Right hindlimb (tissue), 1 donor: ENCODE data around the gene CREBBP.

Experiments
- DNase-seq: peaks from one replicate; pipeline ENCODE4 v3.0.0-alpha.2; 2018

CREBBP gene

GRCh38 chr16:3822366-3823045 is 58.0 kb downstream of the CREBBP start:
- no peak for DNase-seq

- DNase-seq: no peak
Observed at GRCh38 chr16:3821184-3821583, 59.3 kb downstream of the CREBBP start.

- DNase-seq: peak; percentile 39
Observed at GRCh38 chr16:3819746-3820724, 60.5 kb downstream of the CREBBP start.

GRCh38 chr16:3819175-3819527 is 61.4 kb downstream of the CREBBP start:
- DNase-seq: no peak

DNA sequence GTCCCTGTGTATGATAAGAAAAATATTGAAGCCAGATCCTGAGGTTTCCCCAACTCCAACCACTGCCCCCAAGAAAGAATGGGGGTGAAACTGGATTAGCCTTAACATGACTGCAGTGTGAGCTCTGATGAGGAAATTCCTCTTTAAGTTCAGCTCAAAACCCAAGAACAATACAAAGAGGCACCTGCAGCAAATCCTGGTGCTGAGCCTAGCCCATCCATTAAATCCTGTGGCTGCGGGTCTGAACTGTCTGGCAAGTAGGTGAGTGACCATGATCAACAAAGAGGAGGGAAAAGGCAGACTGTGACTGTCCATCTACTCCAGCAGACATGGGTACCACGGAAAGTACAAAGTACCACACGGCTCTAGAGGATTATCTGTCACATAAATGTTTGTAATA is 64.2 kb downstream of the CREBBP start:
- no peak for DNase-seq

DNA sequence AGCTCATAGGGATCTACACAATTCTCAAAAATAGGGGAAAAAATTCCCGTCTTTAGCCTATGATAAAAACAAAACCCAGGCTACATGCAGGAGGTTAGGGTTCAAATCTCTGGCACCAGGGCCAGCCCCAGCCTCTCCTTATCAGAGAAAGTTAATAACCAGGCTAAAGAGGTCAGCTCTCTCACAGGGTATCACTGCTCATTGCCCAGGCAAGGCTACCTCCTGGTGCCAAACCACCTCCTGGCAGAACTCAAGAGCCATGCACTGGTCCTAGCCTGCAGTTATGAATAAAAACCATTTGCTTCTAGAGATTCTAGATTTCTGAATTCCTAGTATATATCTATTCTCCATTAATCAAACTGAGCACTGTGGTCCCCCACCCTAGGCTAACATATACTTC is 65.8 kb downstream of the CREBBP start:
- no peak for DNase-seq

DNA sequence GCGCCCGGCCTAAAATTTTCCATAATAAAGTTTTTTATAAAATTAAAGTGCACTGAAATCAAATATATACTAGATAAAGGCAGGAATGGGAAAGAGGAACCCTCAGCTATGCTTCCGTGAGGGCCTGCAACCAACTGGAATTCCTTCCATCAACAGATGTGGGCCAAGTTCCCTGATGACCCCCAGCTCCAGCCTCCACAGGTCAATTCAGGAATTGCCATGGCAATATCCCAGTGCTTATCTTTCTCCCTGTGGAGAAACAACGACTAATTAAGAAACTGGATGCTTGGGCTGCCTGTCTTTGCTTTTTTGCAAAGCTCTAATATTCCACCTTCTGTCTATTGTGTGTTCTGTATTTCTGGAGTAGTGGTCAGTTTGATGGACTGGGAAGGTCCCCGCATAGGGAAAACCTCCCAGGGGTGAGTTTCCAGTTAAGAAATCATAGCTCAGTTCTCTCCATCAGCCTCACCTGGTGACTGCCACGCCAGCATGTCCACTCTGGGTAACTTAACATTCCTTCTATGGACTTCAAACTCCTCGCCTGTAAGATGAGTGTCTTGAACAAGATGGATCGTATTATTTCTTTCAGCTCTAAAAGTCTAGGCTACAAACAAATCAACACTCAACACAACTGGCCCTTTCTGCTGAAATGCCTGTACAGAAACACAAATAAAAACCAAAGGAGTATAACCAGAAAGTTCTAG is 67.9 kb downstream of the CREBBP start:
- DNase-seq: no peak

DNA sequence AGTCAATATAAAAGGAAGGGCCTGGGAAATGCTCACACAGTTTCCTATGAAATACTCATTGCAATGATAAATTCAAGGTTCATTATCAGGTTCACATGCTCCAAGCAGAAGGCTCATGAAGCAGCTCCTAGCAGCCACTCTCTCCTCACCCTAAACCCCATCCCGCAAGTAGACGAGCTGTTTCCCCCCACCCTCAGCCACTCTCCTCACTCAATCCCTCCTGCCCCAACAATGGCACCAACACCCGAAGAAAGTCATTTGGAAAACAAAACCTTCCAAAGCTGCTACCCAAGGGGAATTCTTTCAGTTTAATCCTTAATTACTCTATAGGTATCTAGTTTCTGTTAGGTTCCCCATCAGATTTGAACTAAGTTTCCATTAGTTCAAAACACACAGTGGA is 69.7 kb downstream of the CREBBP start:
- no peak for DNase-seq

DNA sequence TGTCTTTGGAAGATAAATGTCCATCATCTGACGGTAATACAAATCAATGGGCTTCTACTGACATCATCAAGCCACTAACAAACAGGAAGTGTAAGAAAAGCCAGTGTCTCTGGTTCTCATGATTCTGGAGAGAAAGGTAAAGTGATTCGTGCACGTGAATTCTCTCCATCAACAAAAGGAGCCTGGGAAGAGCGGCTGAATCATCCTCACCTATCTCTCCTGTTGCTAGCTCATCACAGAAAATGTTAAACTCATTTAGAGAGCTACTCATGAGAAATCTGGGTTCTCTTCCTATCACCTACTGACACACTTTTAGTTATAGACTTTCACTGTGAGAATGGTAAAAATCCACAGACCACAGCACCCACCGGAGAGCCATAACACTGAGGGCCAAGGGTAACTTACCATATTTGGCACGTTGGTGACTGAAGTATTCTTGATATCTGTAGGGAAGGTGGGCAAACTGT is 70.3 kb downstream of the CREBBP start:
- no peak for DNase-seq

GRCh38 chr16:3808308-3809063 is 72.0 kb downstream of the CREBBP start:
- no peak for DNase-seq

DNA sequence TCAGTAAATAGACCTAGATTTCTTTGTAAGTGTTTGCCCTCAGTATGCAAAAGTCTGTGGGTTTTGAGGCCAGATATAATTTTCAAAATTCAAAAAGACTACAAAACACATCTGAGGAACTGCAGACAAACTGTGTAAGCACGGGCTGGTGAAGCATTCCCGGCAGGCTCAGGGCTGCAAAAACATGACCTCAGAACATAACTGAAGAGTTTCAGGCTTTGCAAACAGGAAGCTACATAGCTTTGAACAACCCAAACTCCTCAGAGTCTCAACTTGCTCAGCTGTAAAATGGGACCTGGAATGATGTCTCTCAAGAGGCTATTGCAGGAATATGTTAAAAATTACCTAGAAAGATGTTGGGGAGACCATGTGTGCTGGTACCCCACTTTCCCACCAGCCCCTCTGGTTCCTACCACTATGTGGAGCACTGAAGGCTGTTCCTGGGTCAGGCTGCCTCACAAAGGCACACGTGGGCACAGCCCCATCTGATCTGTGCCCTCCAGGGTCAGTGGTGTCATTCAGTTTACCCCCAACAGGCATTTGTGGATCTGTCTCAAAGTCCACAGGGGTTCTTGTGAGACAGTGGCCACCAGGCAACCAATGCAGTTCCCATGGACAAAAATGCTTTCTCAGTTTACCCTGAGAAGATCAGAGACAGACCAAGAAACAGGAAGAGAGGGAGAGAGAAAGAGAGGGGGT is 72.9 kb downstream of the CREBBP start:
- DNase-seq: no peak

- no peak for DNase-seq
Observed at GRCh38 chr16:3804426-3805016, 76.0 kb downstream of the CREBBP start.

DNA sequence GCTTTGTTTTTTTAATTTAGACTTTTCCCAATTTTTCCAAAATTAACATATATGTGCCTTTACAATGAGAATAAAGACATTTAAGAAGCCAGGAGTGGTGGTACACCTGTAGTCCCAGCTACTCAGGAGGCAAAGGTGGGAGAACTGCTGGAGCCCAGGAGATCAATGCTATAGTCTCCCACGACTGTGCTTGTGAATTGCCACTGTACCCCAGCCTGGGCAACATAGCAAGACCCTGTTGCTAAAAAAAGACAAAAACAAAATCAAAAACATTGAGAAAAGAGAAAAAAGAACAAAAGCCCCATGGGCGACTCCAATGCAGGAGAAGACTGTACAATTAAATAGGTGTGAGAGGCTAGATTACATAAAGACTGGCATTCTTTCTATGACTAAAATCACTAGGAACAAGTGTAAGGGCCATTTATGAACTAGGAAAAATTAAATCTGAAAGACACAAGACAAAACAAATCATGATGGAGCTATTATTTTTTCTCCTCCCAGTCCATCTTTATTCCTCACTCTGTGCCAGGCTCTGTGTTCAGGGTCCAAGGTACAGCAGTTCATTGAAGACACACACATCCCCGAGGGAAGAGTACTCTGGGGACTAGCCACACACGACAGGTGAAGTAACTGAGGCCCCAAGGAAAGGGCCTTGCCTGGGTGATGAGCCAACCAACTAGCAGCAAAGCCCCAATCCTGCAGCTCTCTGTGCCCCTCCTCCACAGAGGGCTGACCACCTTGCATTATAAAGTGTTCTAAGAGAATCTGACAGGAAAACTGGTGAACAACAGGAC is 79.8 kb downstream of the CREBBP start:
- DNase-seq: no peak

GRCh38 chr16:3800019-3800418 is 80.5 kb downstream of the CREBBP start:
- DNase-seq: no peak

DNA sequence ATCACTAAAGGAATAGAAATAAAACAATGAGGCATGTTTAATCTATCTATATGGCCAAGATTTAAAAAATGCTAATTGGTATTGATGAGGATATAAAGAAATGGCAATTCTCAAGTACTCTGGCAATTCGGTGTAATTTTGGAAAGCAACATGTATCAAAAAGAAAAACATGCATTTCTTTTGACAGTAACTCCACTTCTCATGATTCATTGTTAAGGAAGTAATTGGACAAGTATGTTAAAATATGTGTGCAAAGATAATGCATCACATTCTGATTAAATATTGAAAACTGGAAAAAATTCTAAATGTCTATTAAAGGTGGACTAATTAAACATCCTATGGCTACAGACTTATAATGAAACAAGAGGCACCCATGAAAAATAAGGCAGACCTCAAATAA is 81.2 kb downstream of the CREBBP start:
- DNase-seq: no peak

- no peak for DNase-seq
Observed at GRCh38 chr16:3798838-3799237, 81.7 kb downstream of the CREBBP start.

DNA sequence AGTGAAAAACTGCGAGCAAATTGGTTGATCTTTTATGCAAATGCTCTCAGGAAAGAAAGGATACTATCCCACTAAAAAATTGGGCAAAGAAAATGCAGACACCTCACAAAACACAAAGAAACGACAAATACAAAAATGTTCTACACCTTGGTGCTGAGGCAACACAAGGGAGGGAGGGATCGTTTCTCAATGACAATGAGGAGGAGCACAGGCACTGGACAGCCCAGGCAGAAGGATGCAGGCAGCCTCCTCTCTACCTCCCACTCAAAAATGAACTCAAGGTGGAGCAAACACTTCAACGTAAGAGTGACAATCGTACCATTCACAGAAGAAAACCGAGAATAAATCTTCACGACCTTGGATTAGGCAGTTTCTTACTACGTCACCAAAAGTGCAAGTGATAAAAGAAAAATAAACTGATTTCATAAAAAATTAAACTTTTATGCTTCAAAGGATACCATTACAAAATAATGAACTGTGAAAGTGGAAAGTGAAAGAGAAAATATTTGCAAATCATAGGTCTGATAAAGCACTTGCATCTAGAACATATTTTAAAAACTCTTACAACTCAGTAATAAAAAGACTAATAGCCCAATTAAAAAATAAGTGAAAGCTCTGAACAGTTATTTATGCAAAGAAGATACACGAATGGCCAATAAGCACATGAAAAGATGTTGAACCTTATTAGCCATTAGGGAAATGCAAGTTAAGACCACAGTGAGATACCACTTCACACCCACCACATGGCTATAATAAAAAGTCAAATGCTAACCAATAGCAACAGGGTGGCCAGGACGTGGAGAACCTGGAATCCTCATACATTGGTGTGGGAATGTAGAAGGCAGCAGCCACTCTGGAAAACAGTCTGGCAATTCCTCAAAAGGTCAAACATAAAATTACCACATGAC is 82.4 kb downstream of the CREBBP start:
- no peak for DNase-seq

GRCh38 chr16:3797473-3797872 is 83.0 kb downstream of the CREBBP start:
- no peak for DNase-seq

- DNase-seq: no peak
Observed at GRCh38 chr16:3793161-3793576, 87.3 kb downstream of the CREBBP start.
